C4-2B (cell line): ENCODE measurements around the gene ZNF688.

ENCODE experiments used
- CTCF ChIP-seq: fragments of 450-650 bp; conservative IDR thresholded peaks from 2 replicates; pipeline ENCODE4 v1.5.1; 2017; ENCODE audit warnings: mild to moderate bottlenecking
- ZFX ChIP-seq: fragments of 450-650 bp; IDR thresholded peaks from 2 replicates; pipeline ENCODE4 v1.6.1; 2017

GRCh38 chr16:30603945-30604315, 32.4 kb upstream of the ZNF688 start:
- TF ChIP-seq CTCF (no peak), ZFX (no peak)
